ENCODE data around the gene GNG8. TPM values are rescaled to one million over a fixed set of nuclear protein-coding genes. Genes with fewer than 3 reads are reported as not detected.

Gene GNG8
- total and polyA plus RNA-seq, 2 of the 13 experiments (the other 11 are each of a cell fraction or from before 2014, with no cell fraction given): not detected

DNA sequence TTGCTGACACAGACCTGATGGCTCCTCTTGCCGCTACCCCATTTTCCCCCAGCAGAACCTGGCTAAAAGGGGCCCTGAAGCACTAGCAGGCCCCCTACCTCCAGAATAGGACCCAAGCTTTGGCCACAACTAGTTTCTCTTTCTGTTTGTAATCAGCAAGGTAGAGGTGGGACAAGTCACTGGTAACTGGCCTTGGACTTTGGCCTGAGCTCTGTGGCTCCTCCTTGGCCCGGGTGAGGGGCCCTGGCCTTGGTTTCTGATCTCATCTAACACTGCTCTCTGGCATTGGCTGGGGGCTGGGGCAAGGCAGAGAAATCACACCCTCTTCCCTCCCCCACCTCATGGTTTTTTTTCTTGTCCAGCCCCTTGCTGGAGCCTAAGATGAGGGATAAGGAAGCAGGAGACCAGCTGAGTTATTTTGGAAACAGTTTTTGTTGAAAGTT lies 32.8 kb downstream of the GNG8 start (continued):
- peak; percentile 33; the same call in 1 of the 2 replicates for TF ChIP-seq HNF1A (IDR thresholded peaks at IDR 0.05; ENCODE audit: low read depth)
- peak; percentile 47; the same call in 1 of the 2 replicates for TF ChIP-seq HNF1A (CRISPR knock-in tag; IDR thresholded peaks at IDR 0.05; ENCODE audit: borderline replicate concordance)
- TF ChIP-seq HMG20A (CRISPR knock-in tag; IDR thresholded peaks at IDR 0.05; ENCODE audit: borderline replicate concordance): peak; percentile 52; the same call in 1 of the 2 replicates
- 0 out of 2 replicates have a peak, but pooled peaks have one; percentile 38 for TF ChIP-seq ZNF12 (CRISPR knock-in tag; IDR thresholded peaks at IDR 0.05)
- TF ChIP-seq MAFK (conservative IDR thresholded peaks at IDR 0.05 in 1 of 2, IDR thresholded peaks at IDR 0.05 in 1 of 2; ENCODE audit: low read length in 2 of 2): no peak
- TF ChIP-seq IKZF5 (CRISPR knock-in tag; IDR thresholded peaks at IDR 0.05): peak; percentile 60; the same call in 1 of the 2 replicates
- 0 out of 2 replicates have a peak, but pooled peaks have one; percentile 51 for TF ChIP-seq RXRB (CRISPR knock-in tag; IDR thresholded peaks at IDR 0.05; ENCODE audit: borderline replicate concordance)
- TF ChIP-seq TBX2 (CRISPR knock-in tag; IDR thresholded peaks at IDR 0.05; ENCODE audit: borderline replicate concordance): no peak
- peak; percentile 80 for TF ChIP-seq SAP130 (CRISPR knock-in tag; IDR thresholded peaks at IDR 0.05; ENCODE audit: low read depth)
- 0 out of 2 replicates have a peak, but pooled peaks have one; percentile 27 for TF ChIP-seq TBX3 (IDR thresholded peaks at IDR 0.05; ENCODE audit: borderline replicate concordance)
- TF ChIP-seq ZNF720 (CRISPR knock-in tag; IDR thresholded peaks at IDR 0.05): no peak
- TF ChIP-seq TCF7 (IDR thresholded peaks at IDR 0.05; ENCODE audit: low read depth): no peak
- TF ChIP-seq, protein P1, sequence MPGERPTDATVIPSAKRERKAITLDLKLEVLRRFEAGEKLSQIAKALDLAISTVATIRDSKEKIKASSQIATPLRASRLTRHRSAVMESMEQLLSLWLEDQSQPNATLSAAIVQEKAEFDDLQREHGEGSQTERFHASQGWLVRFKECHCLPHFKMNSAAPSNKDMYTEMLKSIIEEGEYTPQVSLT (CRISPR knock-in tag; IDR thresholded peaks at IDR 0.05; ENCODE audit: borderline replicate concordance, low read depth): no peak
- TF ChIP-seq JUND (CRISPR knock-in tag; IDR thresholded peaks at IDR 0.05): no peak
- TF ChIP-seq, protein P2, sequence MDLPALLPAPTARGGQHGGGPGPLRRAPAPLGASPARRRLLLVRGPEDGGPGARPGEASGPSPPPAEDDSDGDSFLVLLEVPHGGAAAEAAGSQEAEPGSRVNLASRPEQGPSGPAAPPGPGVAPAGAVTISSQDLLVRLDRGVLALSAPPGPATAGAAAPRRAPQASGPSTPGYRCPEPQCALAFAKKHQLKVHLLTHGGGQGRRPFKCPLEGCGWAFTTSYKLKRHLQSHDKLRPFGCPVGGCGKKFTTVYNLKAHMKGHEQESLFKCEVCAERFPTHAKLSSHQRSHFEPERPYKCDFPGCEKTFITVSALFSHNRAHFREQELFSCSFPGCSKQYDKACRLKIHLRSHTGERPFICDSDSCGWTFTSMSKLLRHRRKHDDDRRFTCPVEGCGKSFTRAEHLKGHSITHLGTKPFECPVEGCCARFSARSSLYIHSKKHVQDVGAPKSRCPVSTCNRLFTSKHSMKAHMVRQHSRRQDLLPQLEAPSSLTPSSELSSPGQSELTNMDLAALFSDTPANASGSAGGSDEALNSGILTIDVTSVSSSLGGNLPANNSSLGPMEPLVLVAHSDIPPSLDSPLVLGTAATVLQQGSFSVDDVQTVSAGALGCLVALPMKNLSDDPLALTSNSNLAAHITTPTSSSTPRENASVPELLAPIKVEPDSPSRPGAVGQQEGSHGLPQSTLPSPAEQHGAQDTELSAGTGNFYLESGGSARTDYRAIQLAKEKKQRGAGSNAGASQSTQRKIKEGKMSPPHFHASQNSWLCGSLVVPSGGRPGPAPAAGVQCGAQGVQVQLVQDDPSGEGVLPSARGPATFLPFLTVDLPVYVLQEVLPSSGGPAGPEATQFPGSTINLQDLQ (CRISPR knock-in tag; IDR thresholded peaks at IDR 0.05): no peak
- no peak for TF ChIP-seq LCORL (IDR thresholded peaks at IDR 0.05)
- TF ChIP-seq LCORL (CRISPR knock-in tag; IDR thresholded peaks at IDR 0.05): peak; percentile 60
- TF ChIP-seq, protein P3, sequence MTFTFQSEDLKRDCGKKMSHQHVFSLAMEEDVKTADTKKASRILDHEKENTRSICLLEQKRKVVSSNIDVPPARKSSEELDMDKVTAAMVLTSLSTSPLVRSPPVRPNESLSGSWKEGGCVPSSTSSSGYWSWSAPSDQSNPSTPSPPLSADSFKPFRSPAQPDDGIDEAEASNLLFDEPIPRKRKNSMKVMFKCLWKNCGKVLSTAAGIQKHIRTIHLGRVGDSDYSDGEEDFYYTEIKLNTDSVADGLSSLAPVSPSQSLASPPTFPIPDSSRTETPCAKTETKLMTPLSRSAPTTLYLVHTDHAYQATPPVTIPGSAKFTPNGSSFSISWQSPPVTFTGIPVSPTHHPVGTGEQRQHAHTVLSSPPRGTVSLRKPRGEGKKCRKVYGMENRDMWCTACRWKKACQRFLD (CRISPR knock-in tag; IDR thresholded peaks at IDR 0.05; ENCODE audit: borderline replicate concordance): no peak
